Right forelimb (tissue), 1 donor: Measurements from ENCODE around the gene SPINK5.

Experiments
- DNase-seq: peaks from one replicate; pipeline ENCODE4 v3.0.0-alpha.2; 2018

The SPINK5 gene

GRCh38 chr5:148094336-148094735, 30.6 kb downstream of the SPINK5 start:
- DNase-seq, result no peak

- no peak for DNase-seq
Measured at GRCh38 chr5:148104226-148104625, 40.4 kb downstream of the SPINK5 start.

DNA sequence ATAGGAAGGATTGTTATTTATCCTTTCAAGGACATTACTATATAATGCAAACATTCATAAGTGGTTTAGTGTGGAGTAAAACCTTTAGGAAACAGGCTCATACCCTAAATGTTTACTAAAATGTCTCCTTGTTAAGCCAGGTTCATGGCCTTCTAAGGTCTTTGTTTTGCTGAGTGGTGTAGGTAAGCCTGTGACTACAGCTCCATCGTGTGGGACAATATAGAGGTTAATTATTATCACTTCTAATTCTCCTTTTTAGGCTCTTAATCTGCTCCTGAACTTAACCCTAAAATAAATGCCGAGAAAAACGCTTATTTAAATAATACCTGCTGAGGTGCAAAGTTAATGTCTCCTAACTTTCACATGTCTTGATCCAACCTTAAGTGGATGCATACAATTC, 43.8 kb downstream of the SPINK5 start:
- no peak for DNase-seq

DNA sequence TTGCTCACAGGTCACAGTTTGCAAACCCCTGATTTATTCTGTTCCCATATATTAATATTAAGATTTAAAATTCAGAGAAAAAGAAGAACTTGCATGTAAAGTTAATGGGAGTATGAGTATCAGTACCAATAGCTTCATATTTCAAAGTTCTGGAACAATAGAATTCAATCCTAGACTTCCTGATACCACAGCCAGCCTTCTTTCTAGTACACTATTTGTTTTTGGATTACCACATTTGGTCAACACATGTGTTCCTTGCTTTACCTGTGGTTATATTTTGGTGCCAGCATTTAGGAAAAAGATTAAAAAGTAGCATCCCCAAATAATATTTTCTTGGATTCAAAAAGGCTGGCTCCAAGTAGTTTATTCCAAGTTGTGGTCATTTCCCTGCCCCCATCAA, 49.5 kb downstream of the SPINK5 start:
- DNase-seq, result no peak

- no peak for DNase-seq
Measured at GRCh38 chr5:148120317-148120716, 56.5 kb downstream of the SPINK5 start.

GRCh38 chr5:148125641-148126040, 61.9 kb downstream of the SPINK5 start:
- DNase-seq, result no peak

- no peak for DNase-seq
Measured at GRCh38 chr5:148135091-148136048, 71.6 kb downstream of the SPINK5 start.

GRCh38 chr5:148140846-148141245, 77.1 kb downstream of the SPINK5 start:
- no peak for DNase-seq

DNA sequence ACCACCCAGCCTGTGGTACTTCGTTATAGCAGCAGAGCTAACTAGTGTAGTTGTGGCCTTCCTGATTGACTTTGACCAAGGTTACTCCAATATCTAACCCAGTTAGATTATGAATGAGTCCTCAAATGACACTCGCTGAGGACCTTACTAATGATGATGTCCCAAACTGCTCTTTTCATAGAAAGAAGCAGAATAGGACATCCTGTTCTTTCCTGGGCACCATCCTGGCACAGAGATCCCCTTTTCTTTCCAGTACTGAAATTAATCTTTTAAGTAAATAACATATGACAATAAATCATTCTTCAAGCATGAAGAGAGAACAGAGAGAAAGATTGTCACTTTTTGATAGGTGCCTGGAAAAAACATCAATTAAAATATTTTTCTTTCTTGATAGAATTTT, 77.9 kb downstream of the SPINK5 start:
- no peak for DNase-seq

GRCh38 chr5:148145916-148146315, 82.1 kb downstream of the SPINK5 start:
- DNase-seq, result no peak

- DNase-seq, result no peak
Measured at GRCh38 chr5:148146487-148146886, 82.7 kb downstream of the SPINK5 start.

GRCh38 chr5:148147415-148147814, 83.6 kb downstream of the SPINK5 start:
- no peak for DNase-seq

GRCh38 chr5:148151872-148152271, 88.1 kb downstream of the SPINK5 start:
- no peak for DNase-seq

DNA sequence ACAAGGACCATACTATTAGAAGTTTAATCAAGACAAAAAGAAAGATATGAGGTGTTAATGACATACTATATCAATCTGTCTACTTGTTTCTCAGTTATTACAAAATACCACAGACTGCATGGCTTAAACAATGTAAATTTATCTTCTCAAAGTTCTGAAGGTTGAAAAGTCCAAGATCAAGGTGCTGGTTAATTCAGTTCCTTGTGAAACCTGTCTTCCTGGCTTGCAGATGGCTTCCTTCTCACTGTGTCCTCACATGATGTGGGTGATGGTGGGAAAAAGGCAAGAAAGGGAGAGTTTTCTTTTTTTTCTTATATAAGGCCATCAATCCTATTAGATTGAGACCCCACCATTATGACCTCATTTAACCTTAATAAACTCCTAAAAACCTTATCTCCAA, 89.0 kb downstream of the SPINK5 start:
- DNase-seq, result no peak

GRCh38 chr5:148156609-148157008, 92.8 kb downstream of the SPINK5 start:
- DNase-seq, result no peak

- DNase-seq, result no peak
Measured at GRCh38 chr5:148162038-148162437, 98.3 kb downstream of the SPINK5 start.

DNA sequence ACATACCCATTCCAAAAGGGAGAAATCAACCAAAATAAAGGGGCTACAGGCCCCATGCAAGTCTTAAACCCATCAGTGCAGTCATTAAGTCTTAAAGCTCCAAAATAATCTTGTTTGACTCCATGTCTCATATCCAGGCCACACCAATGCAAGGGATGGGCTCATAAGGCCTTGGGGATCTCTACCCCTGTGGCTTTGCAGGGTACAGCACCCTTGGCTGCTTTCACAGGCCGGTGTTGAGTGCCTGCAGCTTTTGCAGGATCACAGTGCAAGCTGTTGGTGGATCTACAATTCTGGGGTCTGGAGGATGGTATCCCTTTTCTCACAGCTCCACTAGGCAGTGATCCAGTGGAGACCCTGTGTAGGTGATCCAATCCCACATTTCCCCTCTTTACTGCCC, 99.6 kb downstream of the SPINK5 start:
- no peak for DNase-seq

DNA sequence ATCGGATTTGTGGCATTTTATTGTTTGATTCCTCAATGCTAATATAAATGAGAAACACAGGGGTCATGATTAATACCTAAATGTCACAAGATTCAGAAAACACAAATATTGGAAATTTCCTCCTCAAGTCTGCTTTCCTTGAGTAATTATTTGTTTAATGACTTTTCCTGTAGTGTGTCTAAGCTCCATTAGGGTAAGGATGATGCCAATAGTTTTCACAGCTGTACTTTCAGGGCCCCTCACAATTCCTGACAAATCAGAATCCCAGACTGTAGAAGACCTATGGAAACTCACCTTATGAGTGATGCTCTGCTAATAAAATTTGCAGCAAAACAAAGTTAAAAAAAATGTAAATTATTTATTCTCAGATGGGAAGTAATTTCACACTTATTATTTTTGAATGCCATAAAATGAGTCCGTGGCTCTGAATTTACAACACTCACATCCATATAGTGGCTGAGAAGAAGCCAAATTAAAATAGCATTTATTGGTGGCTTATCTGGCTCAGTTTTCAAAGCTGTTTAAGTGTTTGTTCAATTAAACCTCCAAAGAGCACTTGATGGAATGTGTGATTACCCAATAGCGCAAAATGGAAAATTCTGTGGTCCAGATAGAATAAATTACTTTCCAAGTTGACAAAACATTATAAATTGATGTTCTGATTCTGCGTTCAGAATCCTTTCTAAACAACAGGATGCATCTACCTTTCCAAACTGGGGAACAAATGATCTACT, 102.9 kb downstream of the SPINK5 start:
- DNase-seq, result no peak

DNA sequence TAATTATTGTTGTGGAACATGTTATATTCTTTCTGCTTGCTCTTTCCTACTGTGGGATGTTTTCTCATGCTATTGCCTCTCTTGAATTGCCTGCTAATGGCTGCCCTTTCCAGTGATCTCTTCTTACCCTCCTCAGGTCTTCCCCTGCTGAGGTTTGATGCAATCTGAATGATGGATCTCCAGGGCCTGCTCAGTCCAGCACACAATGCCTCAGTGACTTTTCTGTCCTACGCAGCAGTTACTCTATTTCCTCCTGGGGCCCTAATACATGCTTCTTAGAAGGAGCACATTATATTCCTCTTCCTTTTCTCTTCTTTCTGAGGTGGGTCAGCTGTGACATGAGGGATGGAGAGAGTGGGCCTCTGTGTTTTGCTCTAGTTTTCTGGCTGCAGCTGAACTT, 104.5 kb downstream of the SPINK5 start, which contains the start of gene SPINK14:
TSS of gene SPINK14 (plus strand) at position 301 of the 400 bp plus-strand sequence. CDS start 1,187 bp downstream, outside the sequence.
- no peak for DNase-seq

DNA sequence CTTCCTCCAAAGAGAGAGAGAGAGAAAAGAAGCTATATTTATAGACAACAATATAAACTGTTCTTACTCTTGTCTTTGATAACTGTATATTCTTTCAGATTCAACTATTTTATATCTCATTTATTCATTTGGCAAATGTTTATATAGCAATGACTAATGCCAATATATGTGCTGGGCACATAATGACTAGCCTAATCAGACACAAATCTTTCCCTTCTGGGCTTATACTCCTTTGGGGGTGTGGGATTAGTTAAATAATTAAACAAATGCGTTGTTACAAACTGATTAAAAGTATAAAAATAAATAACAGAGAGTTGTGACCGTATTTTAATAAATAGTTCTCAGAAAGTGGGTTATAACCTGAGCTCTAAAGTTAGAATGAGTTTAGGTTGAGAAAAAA, 108.6 kb downstream of the SPINK5 start:
- no peak for DNase-seq

DNA sequence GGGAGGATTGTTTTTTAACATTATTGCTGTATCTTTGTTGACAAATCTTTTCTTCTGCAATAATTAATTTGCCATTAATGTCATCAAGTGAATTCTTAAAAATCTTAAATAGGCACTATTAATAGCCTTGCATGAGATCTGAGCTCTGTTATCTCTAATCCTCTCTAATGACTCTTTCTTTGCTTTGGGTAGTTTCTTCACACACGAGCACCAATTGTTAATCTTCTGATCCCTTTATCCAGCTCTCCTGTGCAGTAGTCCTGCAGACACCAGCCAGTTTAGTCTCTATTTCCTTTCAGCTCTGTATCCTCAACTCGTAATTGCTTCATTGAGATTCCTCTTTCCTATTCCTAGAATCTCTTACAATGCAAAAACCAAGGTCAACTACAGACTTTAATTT, 112.7 kb downstream of the SPINK5 start:
- no peak for DNase-seq

DNA sequence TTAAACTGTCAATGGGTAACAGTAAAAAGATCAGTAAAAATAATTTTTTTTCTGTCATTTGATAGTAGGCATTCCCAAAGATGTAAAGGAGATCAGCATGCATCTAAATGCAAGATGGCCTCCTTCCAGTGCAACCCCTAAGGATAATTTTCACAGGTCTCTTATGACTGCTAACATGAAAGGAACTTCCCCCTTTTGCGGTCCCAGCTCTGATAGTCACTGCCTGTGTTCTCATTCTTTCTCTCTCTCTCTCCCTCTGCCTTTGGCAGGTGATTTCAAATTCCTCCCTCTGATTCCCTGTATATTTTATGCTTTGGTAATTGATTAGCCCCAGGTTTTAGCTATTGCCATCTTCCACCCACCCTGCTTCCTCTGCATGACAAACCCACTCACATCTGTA, 113.4 kb downstream of the SPINK5 start:
- DNase-seq, result no peak

- no peak for DNase-seq
Measured at GRCh38 chr5:148179234-148179824, 115.5 kb downstream of the SPINK5 start.
